NCI-H2107 treated with DMSO at 0.1 percent for 48 hours (cell line): ENCODE measurements around the gene THEMIS.

ENCODE experiments used
- DNase-seq: peaks from one replicate; lab custom pipeline; 2025; ENCODE audit not compliant: unreplicated experiment; lab: John Stamatoyannopoulos, UW

Gene THEMIS

DNA sequence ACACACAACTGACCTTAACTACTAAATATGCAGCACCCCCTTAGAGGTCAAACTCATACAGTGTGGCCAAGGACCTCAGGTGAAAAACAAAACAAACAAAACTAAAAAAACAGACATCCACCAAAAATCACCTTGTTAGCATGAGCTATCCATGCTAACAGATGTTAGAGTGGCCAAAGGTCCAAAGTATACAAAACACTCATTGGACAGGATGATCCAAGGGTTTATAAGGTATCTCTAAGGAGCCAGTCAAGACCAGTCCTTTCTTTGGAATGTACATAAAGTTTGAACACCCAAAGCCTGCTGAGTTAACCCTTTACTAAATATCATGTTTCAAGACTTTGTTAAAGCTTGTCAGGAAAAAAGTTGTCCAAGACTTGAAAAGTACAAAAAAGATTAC lies 35.8 kb downstream of the THEMIS start:
- no peak for DNase-seq

GRCh38 chr6:127864701-127865100 lies 36.2 kb downstream of the THEMIS start:
- no peak for DNase-seq

DNA sequence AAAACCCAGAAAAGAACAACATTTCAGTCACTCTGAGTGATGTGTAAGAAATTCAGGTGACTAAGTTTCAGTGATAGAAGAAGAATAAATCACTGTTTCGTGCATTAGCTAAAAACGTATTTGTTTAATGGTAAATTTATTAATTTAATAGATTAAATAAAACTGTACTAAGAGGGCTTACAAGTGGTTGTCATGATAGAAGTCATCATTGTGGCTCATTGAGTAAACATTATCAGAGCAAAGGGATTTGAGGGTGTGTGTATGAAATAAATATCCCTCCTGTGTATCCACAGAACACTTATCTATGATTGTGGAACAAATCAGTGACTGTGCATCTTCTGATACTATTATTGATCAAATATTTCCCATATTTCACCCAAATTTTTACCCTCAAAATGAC lies 40.1 kb downstream of the THEMIS start:
- DNase-seq = no peak

- no peak for DNase-seq
Observed at GRCh38 chr6:127859956-127860355, 40.9 kb downstream of the THEMIS start.

DNA sequence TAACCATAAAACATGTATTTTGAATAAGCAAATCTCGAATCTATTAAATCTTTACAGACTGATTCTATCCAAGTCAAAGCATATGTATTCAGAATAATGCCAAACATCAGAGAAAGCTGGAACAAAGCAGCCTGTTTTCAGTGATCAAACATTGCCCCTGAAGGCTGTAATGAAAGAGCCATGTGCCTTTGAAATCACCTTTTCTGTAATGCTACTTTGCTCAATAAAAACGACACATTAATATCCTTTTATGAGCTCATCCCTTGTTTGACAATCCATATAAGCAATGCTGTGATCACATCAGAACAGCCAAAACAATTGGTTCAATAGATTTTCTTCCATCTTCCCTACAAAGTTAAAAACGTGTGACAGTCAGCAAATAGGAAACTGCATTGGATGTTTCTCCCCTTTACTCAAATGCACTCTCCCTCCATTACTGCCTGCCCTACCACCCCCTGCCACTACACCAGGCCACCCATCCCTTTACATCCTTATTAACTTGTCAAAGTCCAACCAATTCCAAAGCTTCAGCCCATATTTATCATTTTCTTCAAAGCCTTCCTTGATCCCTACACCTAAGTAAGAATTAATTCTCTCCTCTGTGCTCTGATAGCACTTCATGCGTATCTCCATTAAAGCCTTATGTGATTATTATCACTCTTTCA lies 42.0 kb downstream of the THEMIS start:
- no peak for DNase-seq

- no peak for DNase-seq
Observed at GRCh38 chr6:127857051-127857637, 43.7 kb downstream of the THEMIS start.

- DNase-seq = no peak
Observed at GRCh38 chr6:127855542-127856159, 45.2 kb downstream of the THEMIS start.

GRCh38 chr6:127854009-127854408 lies 46.8 kb downstream of the THEMIS start:
- DNase-seq = no peak

- DNase-seq = no peak
Observed at GRCh38 chr6:127851197-127851596, 49.7 kb downstream of the THEMIS start.

- DNase-seq = no peak
Observed at GRCh38 chr6:127845242-127845641, 55.6 kb downstream of the THEMIS start.

- DNase-seq = no peak
Observed at GRCh38 chr6:127844529-127844928, 56.3 kb downstream of the THEMIS start.

DNA sequence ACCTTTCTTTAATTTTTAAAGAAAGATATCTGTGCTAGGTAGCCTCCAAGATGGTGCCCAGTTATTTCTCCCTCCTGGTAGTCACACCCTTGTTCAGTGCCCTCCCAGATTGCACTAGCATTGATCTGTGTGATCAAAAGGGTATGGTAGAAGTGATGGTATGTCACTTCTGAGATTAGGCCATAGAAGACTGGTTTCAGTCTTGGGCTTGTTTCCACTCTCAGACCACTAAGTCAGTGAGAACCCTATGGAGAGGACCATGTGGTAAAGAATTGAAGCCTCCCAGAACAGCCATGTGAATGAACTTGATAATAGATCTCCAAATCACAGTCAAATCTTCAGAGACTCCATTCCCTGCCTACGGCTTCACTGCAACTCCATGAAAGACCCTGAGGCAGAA lies 57.3 kb downstream of the THEMIS start:
- DNase-seq = no peak

GRCh38 chr6:127842562-127842961 lies 58.3 kb downstream of the THEMIS start:
- DNase-seq = no peak

GRCh38 chr6:127841811-127842210 lies 59.0 kb downstream of the THEMIS start:
- DNase-seq = no peak

DNA sequence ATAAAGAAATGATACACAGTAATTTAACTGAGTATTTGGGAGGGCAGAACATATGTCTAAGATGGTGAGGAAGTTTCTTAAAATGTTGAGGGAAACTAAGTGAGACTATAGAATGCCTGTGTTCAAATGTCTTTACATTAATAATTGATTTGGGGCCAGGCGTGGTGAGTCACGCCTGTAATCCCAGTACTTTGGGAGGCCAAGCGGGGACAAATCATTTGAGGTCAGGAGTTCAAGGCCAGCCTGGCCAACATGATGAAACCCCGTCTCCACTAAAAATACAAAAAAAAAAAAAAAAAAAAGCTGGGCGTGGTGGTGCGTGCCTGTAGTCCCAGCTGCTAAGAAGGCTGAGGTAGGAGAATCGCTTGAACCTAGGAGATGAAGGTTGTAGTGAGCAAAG lies 66.7 kb downstream of the THEMIS start:
- no peak for DNase-seq

DNA sequence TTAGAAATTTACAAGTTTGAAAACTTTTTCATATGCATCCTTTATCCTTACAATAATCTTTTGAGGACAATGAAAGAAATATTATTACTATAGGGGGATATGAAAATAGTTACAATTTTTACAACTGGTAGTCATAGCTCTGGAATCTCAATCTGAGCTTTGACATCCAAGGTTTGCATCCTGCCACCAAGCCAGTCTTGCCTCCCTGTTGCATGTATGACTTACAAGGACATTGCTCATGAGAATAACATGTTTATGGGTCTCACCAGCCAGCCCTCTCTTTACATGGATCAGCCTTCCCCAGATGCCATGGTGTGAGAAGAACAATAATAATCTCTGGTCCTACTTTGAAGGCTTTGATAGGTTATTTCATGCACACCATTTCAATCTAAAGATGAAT lies 67.5 kb downstream of the THEMIS start:
- DNase-seq = no peak

DNA sequence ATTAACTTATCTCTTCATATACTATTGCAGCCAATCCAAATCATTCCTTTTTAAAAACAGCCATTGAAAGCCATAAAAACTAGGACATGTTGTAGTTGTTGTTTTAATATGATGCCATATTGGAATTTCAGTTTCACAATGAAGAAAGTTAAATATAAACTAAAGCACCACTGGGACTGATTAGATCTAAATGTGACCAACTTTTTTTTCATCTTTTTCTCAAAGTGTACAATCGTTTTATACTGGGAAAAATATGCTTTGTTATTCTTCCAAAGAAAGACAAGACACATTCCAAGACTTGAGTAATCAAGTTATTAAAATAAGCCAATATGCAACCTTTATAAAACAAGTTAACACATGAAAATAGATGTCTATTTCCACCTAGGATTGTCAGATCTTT lies 68.5 kb downstream of the THEMIS start:
- no peak for DNase-seq

GRCh38 chr6:127824061-127824460 lies 76.8 kb downstream of the THEMIS start:
- no peak for DNase-seq

DNA sequence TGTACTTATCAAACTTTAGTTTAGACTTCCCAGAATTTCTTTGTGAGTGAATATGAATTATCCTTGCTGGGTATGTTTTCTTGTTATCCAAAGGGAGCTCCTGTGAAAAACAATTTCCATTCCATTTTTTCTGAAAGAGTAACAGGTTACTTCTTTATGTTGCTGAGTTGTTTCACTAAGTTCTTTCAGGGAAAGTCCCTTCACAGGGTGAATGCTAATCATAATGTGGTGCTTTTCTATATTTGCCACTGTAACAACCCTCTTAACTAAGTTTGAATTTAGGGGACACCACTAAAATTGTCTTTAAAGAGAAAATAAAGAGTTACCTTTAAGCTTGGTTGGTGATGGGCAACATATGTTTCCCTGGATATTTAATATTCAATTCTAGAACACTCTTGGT lies 79.4 kb downstream of the THEMIS start:
- DNase-seq = no peak

DNA sequence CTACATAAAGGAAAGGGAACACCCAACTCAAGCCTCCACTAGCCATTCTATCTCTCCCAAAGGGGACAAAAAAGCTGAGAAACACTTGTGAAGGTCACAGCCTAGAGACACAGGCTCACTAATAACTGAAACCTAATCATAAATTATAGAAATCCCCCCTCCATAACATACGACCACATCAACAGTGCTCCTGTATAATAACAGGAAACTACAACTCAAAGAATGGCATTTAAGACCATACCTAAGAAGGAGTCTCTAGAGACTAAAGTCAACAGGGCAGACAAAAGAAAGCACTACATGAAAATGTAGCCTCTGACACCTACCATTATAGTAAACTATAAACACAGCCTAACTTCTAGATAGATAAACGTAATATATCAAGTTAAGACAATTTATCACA lies 82.7 kb downstream of the THEMIS start:
- no peak for DNase-seq

DNA sequence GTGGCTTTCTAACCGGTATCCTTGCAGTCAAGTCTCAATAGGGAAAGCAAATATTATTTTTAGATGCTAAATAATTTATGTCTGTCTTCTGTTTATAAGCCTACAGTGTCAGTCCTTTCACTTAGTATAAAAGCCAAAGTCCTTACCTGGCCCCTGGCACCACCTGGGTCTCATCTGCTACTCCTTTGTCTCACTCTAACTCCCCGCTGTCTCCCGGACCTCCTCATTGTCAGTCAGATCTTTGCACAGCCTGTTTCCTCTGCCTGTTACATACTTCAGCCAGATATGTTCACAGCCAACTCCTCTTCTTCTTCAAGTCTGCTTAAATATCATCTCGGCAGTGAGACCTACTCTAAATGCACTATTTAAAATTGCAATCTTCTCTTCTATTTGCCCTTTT lies 84.2 kb downstream of the THEMIS start:
- no peak for DNase-seq

DNA sequence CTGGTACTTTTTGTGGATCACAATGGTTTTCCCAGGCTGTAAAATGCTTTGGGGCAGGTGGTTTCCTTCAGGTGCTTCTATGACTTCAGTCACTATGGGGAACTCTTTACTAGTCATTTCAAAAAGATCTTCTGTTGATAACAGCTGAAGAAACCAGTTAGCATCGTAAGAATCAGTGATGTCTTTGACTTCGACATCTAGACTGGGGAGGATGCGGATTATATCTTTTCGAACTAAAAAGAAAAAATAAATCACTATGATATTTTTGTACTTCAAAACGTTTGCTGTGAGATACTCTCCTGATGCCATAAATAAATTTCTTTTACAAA lies 87.2 kb downstream of the THEMIS start:
- DNase-seq = no peak
